Psoas muscle (tissue), 8 donors: ENCODE data around the gene COLQ. TPM values are rescaled to one million over a fixed set of nuclear protein-coding genes. Genes with fewer than 3 reads are reported as not detected.

ENCODE experiments used
- ATAC-seq, 4 donors: fragments of 200-7000 bp; cut with Tn5 transposase; one replicate each; pipeline ENCODE4 v1.9.1; 2020; ENCODE audit warnings: moderate library complexity in 3 of 4, mild to moderate bottlenecking in 2 of 4
- DNase-seq, 2 donors: peaks; one replicate each; pipeline ENCODE4 v3.0.0-alpha.2; 2020
- H3K27ac ChIP-seq: fragments of 200-600 bp; one replicate; pipeline ENCODE4 v1.8.0; 2022
- H3K27me3 ChIP-seq, 3 donors: fragments of 200-600 bp in 1 of 3; one replicate each; pipeline versions ENCODE4 v1.6.1 to v1.8.0; 2013 to 2022; ENCODE audit warnings: low read length in 2 of 3, mild to moderate bottlenecking in 2 of 3, moderate library complexity in 1 of 3; ENCODE audit not compliant: insufficient read depth in 3 of 3
- H3K36me3 ChIP-seq, 2 donors: fragments of 200-600 bp in 1 of 2; one replicate each; pipeline versions ENCODE4 v1.6.1 to v1.8.0; 2013 to 2022; ENCODE audit warnings: low read depth in 1 of 2, mild to moderate bottlenecking in 1 of 2, moderate library complexity in 1 of 2; ENCODE audit not compliant: insufficient read depth in 1 of 2
- H3K4me1 ChIP-seq: fragments of 200-600 bp; one replicate; pipeline ENCODE4 v1.8.0; 2022
- H3K4me3 ChIP-seq: fragments of 200-600 bp; one replicate; pipeline ENCODE4 v1.8.0; 2022; ENCODE audit warnings: mild to moderate bottlenecking
- H3K9me3 ChIP-seq: fragments of 200-600 bp; one replicate; pipeline ENCODE4 v1.8.0; 2022
- CTCF ChIP-seq: fragments of 200-600 bp; IDR thresholded peaks from one replicate; pipeline ENCODE4 v1.8.0; 2022; ENCODE audit warnings: antibody characterized with exemption
- WGBS, 3 donors: extraction: QIAGEN DNeasy Blood & Tissue Kit; methylation state at CpG; one replicate each; pipeline versions ENCODE4 v1.1.6 to v1.1.7; 2013; 5-methylcytosine and 5-hydroxymethylcytosine counted together
- intact Hi-C, 2 donors: fragments of 100-400 bp; cut with DNase I; formaldehyde crosslinking; loops; one replicate each; pipeline versions ENCODE4 v1.11.0 to v1.14.2; 2022
- polyA plus RNA-seq, 3 donors: library from polyadenylated mRNA; stranded (reverse); fragments of 200-250 nt; gene quantifications; one replicate each; pipeline ENCODE4 v1.2.3, GENCODE V29; 2013
- total RNA-seq, 4 donors: library from RNA; stranded (reverse); fragmentation: NEBNext Ultra II Directional in 2 of 4; extraction: Animal tissue kit (Norgen Biotek cat#: 25700) in 2 of 4; gene quantifications; one replicate each; pipeline versions ENCODE4 v1.2.1 to v1.2.4, GENCODE V29; 2021 to 2023
- donor health status: healthy with polysubstance abuse.
- donor health status: DM: no; HTN: no; CAD: no; lungs with moderate emphysema.
- donor health status: Bipolar disorder and iron deficiency.
- donor health status: healthy.
- donor health status: DM: yes; HTN: yes; CAD: no.
- donor health status: DM: no; HTN: no; CAD: no.
- donor health status: DM: no; HTN: no; CAD: no.
- donor health status: DM: yes; HTN: yes; CAD: no.

COLQ gene
- total and polyA plus RNA-seq, 7 donors: 4.6 to 18.2 (median 10.0) TPM

- ATAC-seq (peak in 1 of 4 donors; percentile 37), DNase-seq (no peak)
- WGBS, 3 donors: 58 to 84% (median 71%) methylated on average over 4 of the region's 4 CpGs
- H3K27me3 ChIP-seq: no peaks in the 10 kb centered on the region
- H3K27ac ChIP-seq: no peak overlapping the region
- H3K9me3 ChIP-seq: no peaks in the 10 kb centered on the region
- intact Hi-C loops: no loop called here
- H3K36me3 ChIP-seq: peaks cover 5 to 92% of the 10 kb centered on the region in 2 donors
- no peaks in the 10 kb centered on the region for H3K4me1 ChIP-seq
- no peak overlapping the region for H3K4me3 ChIP-seq
- TF ChIP-seq CTCF: no peak
These were observed 80.6 kb downstream of the COLQ start for GRCh38 chr3:15440891-15441290.

- intact Hi-C loops: no loop called here
- Histone ChIP-seq H3K27ac (no peak overlapping the region), H3K4me3 (no peak overlapping the region), H3K4me1 (no peaks in the 10 kb centered on the region), H3K9me3 (no peaks in the 10 kb centered on the region), H3K36me3 (peaks cover 3 to 93% of the 10 kb centered on the region in 2 donors), H3K27me3 (no peaks in the 10 kb centered on the region)
- no peak for DNase-seq
- peak in 1 of 4 donors; percentile 34 for ATAC-seq
- TF ChIP-seq CTCF: no peak
These were observed 82.0 kb downstream of the COLQ start for GRCh38 chr3:15439476-15439875.

- Histone ChIP-seq H3K4me3 (no peak overlapping the region), H3K27me3 (no peaks in the 10 kb centered on the region), H3K36me3 (peaks cover 6 to 94% of the 10 kb centered on the region in 2 donors), H3K4me1 (no peaks in the 10 kb centered on the region), H3K27ac (no peak overlapping the region), H3K9me3 (no peaks in the 10 kb centered on the region)
- 86 to 93% (median 91%) methylated on average over 4 of the region's 4 CpGs for WGBS, 3 donors
- intact Hi-C loops: no loop called here
- ATAC-seq (peak in 2 of 4 donors; percentile 47 to 56), DNase-seq (no peak)
- no peak for TF ChIP-seq CTCF
These were observed 82.5 kb downstream of the COLQ start for GRCh38 chr3:15438983-15439382.

- Histone ChIP-seq H3K36me3 (peaks cover 6 to 100% of the 10 kb centered on the region in 2 donors), H3K4me3 (no peak overlapping the region), H3K27ac (no peak overlapping the region), H3K9me3 (no peaks in the 10 kb centered on the region), H3K27me3 (no peaks in the 10 kb centered on the region), H3K4me1 (no peaks in the 10 kb centered on the region)
- DNase-seq: no peak
- WGBS, 3 donors: 91 to 93% (median 91%) methylated on average over 6 of the region's 6 CpGs
- ATAC-seq: no peak
- intact Hi-C loops: no loop called here
- TF ChIP-seq CTCF: no peak
These were observed 85.3 kb downstream of the COLQ start for GRCh38 chr3:15436246-15436645.

GRCh38 chr3:15434756-15435155, 86.8 kb downstream of the COLQ start:
- intact Hi-C loops: no loop called here
- no peak for TF ChIP-seq CTCF
- 93 to 97% (median 95%) methylated on average over 4 of the region's 4 CpGs for WGBS, 3 donors

More at GRCh38 chr3:15434756-15435155, 86.8 kb downstream of the COLQ start:
- peaks cover 3% of the 10 kb centered on the region for H3K4me1 ChIP-seq
- no peaks in the 10 kb centered on the region for H3K9me3 ChIP-seq
- ATAC-seq: no peak
- no peak overlapping the region for H3K4me3 ChIP-seq
- DNase-seq: no peak
- H3K27me3 ChIP-seq: no peaks in the 10 kb centered on the region
- peaks cover 4 to 98% of the 10 kb centered on the region in 2 donors for H3K36me3 ChIP-seq
- H3K27ac ChIP-seq: no peak overlapping the region
